Tibial nerve (tissue), 3 donors: ENCODE measurements around the gene ACVR1B.

ENCODE experiments used
- CTCF ChIP-seq, 5 experiments: fragments of 200-600 bp in 3 of 5; fragments of 450-650 bp in 2 of 5; sonication (generic) in 3 of 5; IDR thresholded peaks; one replicate each; pipeline ENCODE4 v1.5.1; 2016 to 2019; ENCODE audit warnings: antibody characterized with exemption in 5 of 5, mild to moderate bottlenecking in 3 of 5, moderate library complexity in 2 of 5
- POLR2A ChIP-seq, 2 donors: fragments of 450-650 bp; IDR thresholded peaks; one replicate each; pipeline ENCODE4 v1.6.1; 2017; ENCODE audit warnings: antibody characterized with exemption in 2 of 2, mild to moderate bottlenecking in 2 of 2, moderate library complexity in 2 of 2

DNA sequence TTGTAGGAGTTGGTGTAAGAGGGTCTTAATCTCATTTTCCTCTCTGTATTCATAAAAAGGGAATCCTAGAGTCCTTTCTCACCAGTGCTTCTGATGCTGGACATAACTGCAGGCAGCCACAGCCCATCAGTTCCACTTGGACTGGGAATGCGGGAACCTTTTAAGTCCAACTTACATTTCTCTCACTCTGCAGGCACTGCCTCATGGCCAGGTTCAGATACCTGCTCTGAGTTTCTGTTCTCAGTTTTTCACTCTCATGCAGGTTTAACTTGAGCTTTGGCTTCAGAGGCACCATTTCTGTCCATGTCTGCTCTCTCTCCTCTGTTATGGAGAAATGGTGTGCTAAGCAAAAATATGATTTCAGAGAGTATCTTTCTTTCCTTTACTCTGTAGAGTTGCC is 4.2 kb downstream of the ACVR1B start:
- TF ChIP-seq POLR2A (IDR thresholded peaks at IDR 0.05): no peak
- TF ChIP-seq CTCF (IDR thresholded peaks at IDR 0.05): no peak
